NT2/D1 (cell line): ENCODE results near the gene LRG1.

Source experiments
- SUZ12 ChIP-seq: IDR thresholded peaks from 2 replicates; pipeline ENCODE4 v1.6.1; 2011; ENCODE audit not compliant: insufficient read length, insufficient read depth; ENCODE audit errors: extremely low read depth
- YY1 ChIP-seq: IDR thresholded peaks from 2 replicates; pipeline ENCODE4 v1.6.1; 2011; ENCODE audit not compliant: insufficient read length, insufficient read depth
- ZNF274 ChIP-seq: IDR thresholded peaks from 2 replicates; pipeline ENCODE4 v1.6.1; 2011; ENCODE audit warnings: mild to moderate bottlenecking, low read depth, low read length

DNA sequence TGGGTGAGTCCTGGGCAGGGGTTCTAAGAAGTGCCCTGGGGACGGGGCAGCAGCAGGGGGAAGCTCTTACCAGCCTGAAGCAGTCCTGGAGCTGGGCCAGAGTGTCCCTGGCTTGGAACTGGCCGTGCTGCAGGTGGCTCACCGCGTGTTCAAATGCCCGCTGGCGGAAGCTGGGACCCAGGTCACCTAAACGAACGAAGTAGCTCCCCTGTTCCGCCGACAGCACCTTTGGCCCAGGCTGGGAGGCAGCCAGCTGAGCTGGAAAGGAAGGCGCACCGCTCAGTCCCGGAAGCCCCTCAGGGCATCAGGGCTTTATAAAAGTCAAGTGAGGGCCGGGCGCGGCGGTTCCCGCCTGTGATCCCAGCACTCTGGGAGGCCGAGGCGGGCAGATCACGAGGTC is 31.1 kb downstream of the LRG1 start:
- TF ChIP-seq YY1: no peak
- no peak for TF ChIP-seq SUZ12
- no peak for TF ChIP-seq ZNF274
